Lower leg skin (tissue), 4 donors: ENCODE measurements around the gene JKAMP. TPM values are rescaled to one million over a fixed set of nuclear protein-coding genes. Genes with fewer than 3 reads are reported as not detected.

ENCODE experiments used
- DNase-seq, 2 donors: peaks; one replicate each; pipeline ENCODE4 v3.0.0-alpha.2; 2019; ENCODE audit warnings: low spot score in 2 of 2
- H3K4me3 ChIP-seq: fragments of 200-600 bp; sonication (generic); 2 replicates; pipeline ENCODE4 v1.5.1; 2017; ENCODE audit warnings: mild to moderate bottlenecking, low read depth; ENCODE audit not compliant: poor library complexity, severe bottlenecking
- CTCF ChIP-seq, 3 donors: fragments of 450-650 bp; IDR thresholded peaks; one replicate each; pipeline ENCODE4 v1.5.1; 2016; ENCODE audit warnings: antibody characterized with exemption in 3 of 3, mild to moderate bottlenecking in 3 of 3, moderate library complexity in 2 of 3
- POLR2A ChIP-seq, 2 donors: fragments of 450-650 bp; IDR thresholded peaks; one replicate each; pipeline ENCODE4 v1.6.1; 2016 to 2017; ENCODE audit warnings: antibody characterized with exemption in 2 of 2, mild to moderate bottlenecking in 1 of 2, moderate library complexity in 1 of 2
- WGBS, 2 donors: methylation state at CpG; one replicate each; pipeline ENCODE4 v1.1.5; 2018; 5-methylcytosine and 5-hydroxymethylcytosine counted together
- intact Hi-C: fragments of 100-400 bp; cut with DNase I; formaldehyde crosslinking; loops from one replicate; pipeline ENCODE4 v1.15.0; 2023; ENCODE audit warnings: low total_unique reads
- total RNA-seq, 4 donors: library from RNA; depleted of rRNA; stranded (reverse); fragments of >200 nt; gene quantifications; one replicate each; pipeline ENCODE4 v1.1.0, GENCODE V29; 2016

JKAMP gene
- total RNA-seq, 4 donors from 2014 or later: 37.0 to 62.5 (median 47.6) TPM

GRCh38 chr14:59475709-59476108 lies 8.6 kb upstream of the JKAMP start:
- no peak overlapping the region for H3K4me3 ChIP-seq
- intact Hi-C loops: no loop called here
- DNase-seq: no peak
- TF ChIP-seq CTCF (IDR thresholded peaks at IDR 0.05): no peak
- TF ChIP-seq POLR2A (IDR thresholded peaks at IDR 0.05): no peak
- 85 to 87% methylated on average over 1 of the region's 1 CpG for WGBS, 2 donors

GRCh38 chr14:59478540-59478939 lies 5.8 kb upstream of the JKAMP start:
- DNase-seq: no peak
- whole genome bisulfite sequencing, 2 donors: 95 to 96% methylated on average over 3 of the region's 3 CpGs
- intact Hi-C loops: no loop called here
- no peak overlapping the region for H3K4me3 ChIP-seq
- TF ChIP-seq CTCF (IDR thresholded peaks at IDR 0.05): no peak
- TF ChIP-seq POLR2A (IDR thresholded peaks at IDR 0.05): no peak

- H3K4me3 ChIP-seq: no peak overlapping the region
- intact Hi-C loops: no loop called here
- no peak for DNase-seq
- 30 to 40% methylated on average over 1 of the region's 1 CpG for WGBS, 2 donors
- TF ChIP-seq POLR2A (IDR thresholded peaks at IDR 0.05): no peak
- no peak for TF ChIP-seq CTCF (IDR thresholded peaks at IDR 0.05)
These were observed 4.2 kb upstream of the JKAMP start for GRCh38 chr14:59480166-59480565.

- H3K4me3 ChIP-seq: no peak overlapping the region
- intact Hi-C loops: no loop called here
- 95% methylated on average over 2 of the region's 2 CpGs for WGBS, 2 donors
- TF ChIP-seq CTCF (IDR thresholded peaks at IDR 0.05): no peak
- no peak for TF ChIP-seq POLR2A (IDR thresholded peaks at IDR 0.05)
- no peak for DNase-seq
These were observed 2.9 kb upstream of the JKAMP start for GRCh38 chr14:59481407-59481806.

GRCh38 chr14:59481871-59482540 lies 2.3 kb upstream of the JKAMP start:
- DNase-seq: no peak
- no peak overlapping the region for H3K4me3 ChIP-seq
- intact Hi-C loops: no loop called here
- no peak for TF ChIP-seq CTCF (IDR thresholded peaks at IDR 0.05)
- no peak for TF ChIP-seq POLR2A (IDR thresholded peaks at IDR 0.05)
- WGBS, 2 donors: 42 to 48% methylated on average over 2 of the region's 2 CpGs
